Measurements from ENCODE around the gene ZNF420.
"Not testable (repeated sequence)": the region's sequence is repeated elsewhere in the genome, so short reads cannot be mapped to it uniquely, and the experiment has no call there.

Gene ZNF420

DNA sequence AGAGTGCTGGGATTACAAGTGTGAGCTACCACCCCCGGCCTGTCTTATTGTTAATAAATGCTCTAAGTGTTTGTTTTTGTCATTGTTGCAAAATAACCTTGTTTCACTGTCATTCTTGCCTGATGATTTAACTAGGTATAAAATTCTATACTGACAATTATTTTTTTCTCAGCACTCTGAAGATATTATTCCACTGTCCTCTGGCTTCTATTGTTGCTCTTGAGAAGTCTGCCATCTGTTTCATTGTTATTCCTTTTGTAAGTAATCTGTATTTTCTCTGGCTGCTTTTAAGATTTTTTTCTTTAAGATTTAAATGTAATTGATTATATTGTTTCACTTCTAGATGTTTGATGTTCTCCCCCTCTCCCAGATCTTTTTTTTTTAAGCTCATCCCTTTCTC, 17.6 kb downstream of the ZNF420 start:
- DNase-seq (ENCODE audit: low read depth, low spot score) = no peak
- CTCF ChIA-PET = no interaction called here
- TF ChIP-seq, protein P1, sequence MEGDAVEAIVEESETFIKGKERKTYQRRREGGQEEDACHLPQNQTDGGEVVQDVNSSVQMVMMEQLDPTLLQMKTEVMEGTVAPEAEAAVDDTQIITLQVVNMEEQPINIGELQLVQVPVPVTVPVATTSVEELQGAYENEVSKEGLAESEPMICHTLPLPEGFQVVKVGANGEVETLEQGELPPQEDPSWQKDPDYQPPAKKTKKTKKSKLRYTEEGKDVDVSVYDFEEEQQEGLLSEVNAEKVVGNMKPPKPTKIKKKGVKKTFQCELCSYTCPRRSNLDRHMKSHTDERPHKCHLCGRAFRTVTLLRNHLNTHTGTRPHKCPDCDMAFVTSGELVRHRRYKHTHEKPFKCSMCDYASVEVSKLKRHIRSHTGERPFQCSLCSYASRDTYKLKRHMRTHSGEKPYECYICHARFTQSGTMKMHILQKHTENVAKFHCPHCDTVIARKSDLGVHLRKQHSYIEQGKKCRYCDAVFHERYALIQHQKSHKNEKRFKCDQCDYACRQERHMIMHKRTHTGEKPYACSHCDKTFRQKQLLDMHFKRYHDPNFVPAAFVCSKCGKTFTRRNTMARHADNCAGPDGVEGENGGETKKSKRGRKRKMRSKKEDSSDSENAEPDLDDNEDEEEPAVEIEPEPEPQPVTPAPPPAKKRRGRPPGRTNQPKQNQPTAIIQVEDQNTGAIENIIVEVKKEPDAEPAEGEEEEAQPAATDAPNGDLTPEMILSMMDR (IDR thresholded peaks at IDR 0.05; ENCODE audit: insufficient read depth, low read length, missing control alignments) = no peak
- POLR2A ChIA-PET = no interaction called here
- H3K4me3 ChIP-seq (ENCODE audit: low read depth, low read length) = no peak overlapping the region

DNA sequence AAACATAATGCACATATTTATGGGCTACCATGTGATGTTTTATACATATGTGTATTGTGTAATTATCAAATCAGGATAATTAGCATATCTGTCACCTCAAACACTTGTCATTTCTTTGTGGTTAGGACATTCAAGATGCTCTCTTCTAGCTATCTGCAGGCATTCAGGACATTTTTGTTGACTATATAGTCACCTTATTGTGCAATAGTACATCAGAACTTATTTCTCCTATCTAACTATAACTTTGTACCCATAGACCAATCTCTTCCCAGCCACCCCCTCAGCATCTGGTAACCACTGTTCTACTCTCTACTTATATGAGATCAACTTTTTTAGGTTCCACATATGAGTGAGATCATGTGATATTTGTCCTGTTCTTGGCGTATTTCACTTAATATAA, 20.3 kb downstream of the ZNF420 start:
- ChIA-PET CTCF (no interaction called here), POLR2A (no interaction called here)
- no peak for DNase-seq (ENCODE audit: low read depth, low spot score)

DNA sequence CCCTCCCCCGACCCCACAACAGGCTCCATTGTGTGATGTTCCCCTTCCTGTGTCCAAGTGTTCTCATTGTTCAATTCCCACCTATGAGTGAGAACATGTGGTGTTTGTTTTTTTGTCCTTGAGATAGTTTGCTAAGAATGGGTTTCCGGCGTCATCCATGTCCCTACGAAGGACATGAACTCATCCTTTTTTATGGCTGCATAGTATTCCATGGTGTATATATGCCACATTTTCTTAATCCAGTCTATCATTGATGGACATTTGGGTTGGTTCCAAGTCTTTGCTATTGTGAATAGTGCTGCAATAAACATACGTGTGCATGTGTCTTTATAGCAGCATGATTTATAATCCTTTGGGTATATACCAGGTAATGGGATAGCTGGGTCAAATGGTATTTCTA, 25.9 kb downstream of the ZNF420 start:
- H3K4me3 ChIP-seq (ENCODE audit: low read depth, low read length); CTCF ChIA-PET; DNase-seq (ENCODE audit: low read depth, low spot score); POLR2A ChIA-PET: not testable (repeated sequence)

More for the DNA sequence above, 20.3 kb downstream of the ZNF420 start:
- H3K4me3 ChIP-seq (ENCODE audit: low read depth, low read length) = no peak overlapping the region
- TF ChIP-seq, protein P1 (IDR thresholded peaks at IDR 0.05; ENCODE audit: insufficient read depth, low read length, missing control alignments) = no peak

DNA sequence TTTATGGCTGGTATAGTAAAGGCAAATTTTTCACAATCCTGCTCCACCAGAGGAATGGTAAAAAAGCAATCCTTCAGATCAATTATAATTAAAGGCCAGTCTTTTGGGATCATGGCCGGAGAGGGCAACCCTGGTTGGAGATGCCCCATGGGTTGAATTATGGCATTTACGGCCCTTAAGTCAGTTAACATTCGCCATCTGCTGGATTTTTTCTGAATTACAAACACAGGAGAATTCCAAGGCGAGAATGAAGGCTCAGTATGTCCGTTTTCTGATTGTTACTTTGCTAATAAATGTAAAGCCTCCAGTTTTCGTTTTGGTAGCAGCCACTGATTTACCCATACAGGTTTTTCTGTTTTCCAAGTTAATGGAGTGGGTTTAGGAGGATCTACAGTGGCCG, 33.5 kb downstream of the ZNF420 start:
- POLR2A ChIA-PET; H3K4me3 ChIP-seq (ENCODE audit: low read depth, low read length); CTCF ChIA-PET; DNase-seq (ENCODE audit: low read depth, low spot score): not testable (repeated sequence)

DNA sequence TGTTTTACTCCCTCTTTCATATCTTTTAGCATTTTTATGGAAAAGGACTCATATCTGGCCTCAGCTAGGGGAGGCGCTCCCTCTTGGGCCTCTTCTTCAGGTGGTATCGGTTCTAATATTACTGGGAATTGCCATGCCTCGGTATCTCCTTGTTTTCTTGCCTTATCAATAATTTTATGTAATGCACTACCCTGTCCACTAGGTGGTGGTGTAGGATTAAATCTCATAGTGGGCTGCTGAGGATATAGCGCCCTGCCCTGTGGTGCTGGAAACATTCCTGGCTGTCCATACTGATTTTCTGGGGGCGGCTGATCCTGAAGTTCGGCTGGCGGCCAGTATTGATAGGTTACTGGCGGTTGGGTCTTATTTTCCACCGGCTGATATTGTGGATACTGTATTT, 35.8 kb downstream of the ZNF420 start:
- DNase-seq (ENCODE audit: low read depth, low spot score) = no peak
- CTCF ChIA-PET = no interaction called here
- H3K4me3 ChIP-seq (ENCODE audit: low read depth, low read length) = no peak overlapping the region
- POLR2A ChIA-PET = no interaction called here
- TF ChIP-seq, protein P1 (IDR thresholded peaks at IDR 0.05; ENCODE audit: insufficient read depth, low read length, missing control alignments) = no peak

DNA sequence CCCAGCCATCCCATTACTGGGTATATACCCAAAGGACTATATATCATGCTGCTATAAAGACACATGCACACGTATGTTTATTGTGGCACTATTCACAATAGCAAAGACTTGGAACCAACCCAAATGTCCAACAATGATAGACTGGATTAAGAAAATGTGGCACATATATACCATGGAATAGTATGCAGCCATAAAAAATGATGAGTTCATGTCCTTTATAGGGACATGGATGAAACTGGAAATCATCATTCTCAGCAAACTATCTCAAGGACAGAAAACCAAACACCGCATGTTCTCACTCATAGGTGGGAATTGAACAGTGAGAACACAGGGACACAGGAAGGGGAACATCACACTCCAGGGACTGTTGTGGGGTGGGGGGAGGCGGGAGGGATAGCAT, 43.9 kb downstream of the ZNF420 start:
- POLR2A ChIA-PET; DNase-seq (ENCODE audit: low read depth, low spot score); CTCF ChIA-PET; H3K4me3 ChIP-seq (ENCODE audit: low read depth, low read length): not testable (repeated sequence)

DNA sequence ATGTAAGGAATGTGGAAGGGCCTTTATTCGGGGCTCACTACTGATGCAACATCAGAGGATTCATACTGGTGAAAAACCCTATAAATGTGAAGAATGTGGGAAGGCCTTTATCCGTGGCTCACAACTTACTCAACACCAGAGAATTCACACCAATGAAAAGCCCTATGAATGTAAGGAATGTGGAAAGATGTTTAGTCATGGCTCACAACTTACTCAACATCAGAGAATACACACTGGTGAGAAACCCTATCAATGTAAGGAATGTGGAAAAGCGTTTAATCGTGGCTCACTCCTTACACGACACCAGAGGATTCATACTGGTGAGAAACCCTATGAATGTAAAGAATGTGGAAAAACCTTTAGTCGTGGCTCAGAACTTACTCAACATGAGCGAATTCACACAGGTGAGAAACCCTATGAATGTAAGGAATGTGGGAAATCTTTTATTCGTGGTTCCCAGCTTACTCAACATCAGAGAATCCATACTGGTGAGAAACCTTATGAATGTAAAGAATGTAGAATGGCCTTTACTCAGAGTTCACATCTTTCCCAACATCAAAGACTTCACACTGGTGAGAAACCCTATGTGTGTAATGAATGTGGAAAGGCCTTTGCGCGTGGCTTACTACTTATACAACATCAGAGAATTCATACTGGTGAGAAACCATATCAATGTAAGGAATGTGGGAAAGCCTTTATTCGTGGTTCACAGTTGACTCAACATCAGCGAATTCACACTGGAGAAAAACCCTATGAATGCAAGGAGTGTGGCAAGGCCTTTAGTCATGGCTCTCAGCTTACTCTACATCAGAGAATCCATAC, 50.0 kb downstream of the ZNF420 start:
- no peak overlapping the region for H3K4me3 ChIP-seq (ENCODE audit: low read depth, low read length)
- ChIA-PET POLR2A (no interaction called here), CTCF (no interaction called here)
- TF ChIP-seq, protein P1 (IDR thresholded peaks at IDR 0.05; ENCODE audit: insufficient read depth, low read length, missing control alignments) = no peak
- no peak for DNase-seq (ENCODE audit: low read depth, low spot score)

DNA sequence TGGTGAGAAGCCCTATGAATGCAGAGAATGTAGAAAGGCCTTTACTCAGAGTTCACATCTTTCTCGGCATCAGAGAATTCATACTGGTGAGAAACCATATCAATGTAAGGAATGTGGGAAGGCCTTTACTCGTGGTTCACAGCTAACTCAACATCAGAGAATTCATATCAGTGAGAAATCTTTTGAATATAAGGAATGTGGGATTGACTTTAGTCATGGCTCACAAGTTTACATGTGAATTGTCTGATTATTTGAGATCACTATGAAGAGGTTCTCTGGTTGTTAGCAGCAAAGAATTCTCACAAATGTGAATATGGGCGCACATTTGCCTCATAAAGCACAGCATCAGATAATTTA, 50.6 kb downstream of the ZNF420 start:
- TF ChIP-seq, protein P1 (IDR thresholded peaks at IDR 0.05; ENCODE audit: insufficient read depth, low read length, missing control alignments) = no peak
- DNase-seq (ENCODE audit: low read depth, low spot score) = no peak
- POLR2A ChIA-PET = no interaction called here
- no peak overlapping the region for H3K4me3 ChIP-seq (ENCODE audit: low read depth, low read length)
- CTCF ChIA-PET = no interaction called here

Data from AG04449 (cell line).